Stimulated activated CD4-positive, alpha-beta T cell treated with anti-CD3 and anti-CD28 coated beads, Interleukin-1b, Interleukin-23, amount 100 ng/mL, for 4 hours (primary cell): Measurements from ENCODE around the gene LENG9.
A peak's percentile ranks its signal among the peaks of the same experiment; 100 is the strongest.
"Not testable (repeated sequence)": the region's sequence is repeated elsewhere in the genome, so short reads cannot be mapped to it uniquely, and the experiment has no call there.

ENCODE experiments used
- DNase-seq, 2 donors: peaks; one replicate each; pipeline ENCODE4 v3.0.0-alpha.2; 2020; ENCODE audit warnings: low read depth in 2 of 2

The LENG9 gene

DNA sequence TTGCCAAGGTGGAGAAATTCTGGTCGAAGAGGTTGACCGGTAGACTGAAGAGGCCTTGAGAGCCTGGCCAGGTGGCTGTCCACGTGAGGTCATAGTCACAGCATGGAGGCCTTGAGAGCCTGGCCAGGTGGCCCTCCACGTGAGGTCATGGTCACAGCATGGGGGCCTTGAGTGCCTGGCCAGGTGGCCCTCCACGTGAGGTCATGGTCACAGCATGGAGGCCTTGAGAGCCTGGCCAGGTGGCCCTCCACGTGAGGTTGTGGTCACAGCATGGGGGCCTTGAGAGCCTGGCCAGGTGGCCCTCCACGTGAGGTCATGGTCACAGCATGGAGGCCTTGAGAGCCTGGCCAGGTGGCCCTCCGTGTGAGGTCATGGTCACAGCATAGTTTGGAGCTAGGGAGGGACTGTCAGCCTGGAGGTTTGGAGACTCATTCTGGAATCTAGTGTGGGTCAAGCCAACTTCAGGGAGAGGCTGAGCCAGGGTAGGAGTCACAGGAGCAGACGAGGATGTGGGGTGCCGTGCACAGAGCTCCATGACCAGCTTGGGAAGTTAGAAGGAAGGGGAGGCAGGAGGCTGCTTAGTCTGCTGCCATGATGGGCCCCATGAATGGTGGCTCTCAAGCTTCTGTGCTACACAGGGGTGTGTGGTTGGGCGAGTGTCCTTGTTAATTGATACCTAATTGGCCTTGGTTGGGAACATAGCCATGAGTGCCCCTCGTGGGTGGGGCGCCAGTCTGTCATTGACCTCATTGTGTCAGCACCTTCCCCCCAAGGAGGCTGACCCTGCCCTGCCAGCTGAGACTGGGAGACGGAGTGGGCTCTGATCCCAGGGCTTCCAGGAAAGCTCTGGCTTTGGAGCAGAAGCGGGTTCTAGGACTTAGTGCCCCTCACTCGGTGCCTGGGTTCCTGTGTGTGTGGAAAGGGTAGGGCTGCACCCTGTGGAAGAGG is 4.0 kb downstream of the LENG9 start:
- no peak for DNase-seq

DNA sequence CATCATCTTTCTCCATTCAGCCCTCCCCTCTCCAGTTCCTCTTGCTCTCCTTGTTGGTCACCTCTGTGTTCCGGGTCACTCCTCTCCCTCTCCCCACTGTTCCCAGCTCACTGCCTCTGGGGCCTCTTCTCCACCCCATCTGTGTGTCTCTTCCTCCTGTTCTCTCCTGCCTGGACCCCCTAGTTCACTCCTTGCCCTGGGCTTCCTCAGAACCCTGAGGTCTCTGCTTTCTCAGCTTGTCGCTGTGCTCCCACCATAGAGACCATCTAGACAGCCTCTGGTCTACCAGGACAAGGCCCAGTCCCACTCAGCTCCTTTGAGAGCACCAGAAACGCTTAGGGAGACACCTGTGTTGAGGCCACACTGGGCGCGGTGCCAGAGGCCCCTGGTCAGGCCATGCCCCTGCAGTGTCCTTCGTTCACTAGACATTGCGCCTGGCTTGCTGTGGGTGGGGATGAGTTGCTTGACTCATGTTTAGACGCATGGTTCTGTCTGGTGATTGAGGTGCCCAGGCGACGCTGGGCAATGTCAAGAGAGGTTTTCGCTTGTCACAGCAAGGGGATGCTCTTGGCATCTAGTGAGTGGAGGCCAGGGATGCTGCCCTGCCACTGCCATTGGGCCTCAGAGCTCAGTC is 4.8 kb downstream of the LENG9 start:
- DNase-seq: no peak

DNA sequence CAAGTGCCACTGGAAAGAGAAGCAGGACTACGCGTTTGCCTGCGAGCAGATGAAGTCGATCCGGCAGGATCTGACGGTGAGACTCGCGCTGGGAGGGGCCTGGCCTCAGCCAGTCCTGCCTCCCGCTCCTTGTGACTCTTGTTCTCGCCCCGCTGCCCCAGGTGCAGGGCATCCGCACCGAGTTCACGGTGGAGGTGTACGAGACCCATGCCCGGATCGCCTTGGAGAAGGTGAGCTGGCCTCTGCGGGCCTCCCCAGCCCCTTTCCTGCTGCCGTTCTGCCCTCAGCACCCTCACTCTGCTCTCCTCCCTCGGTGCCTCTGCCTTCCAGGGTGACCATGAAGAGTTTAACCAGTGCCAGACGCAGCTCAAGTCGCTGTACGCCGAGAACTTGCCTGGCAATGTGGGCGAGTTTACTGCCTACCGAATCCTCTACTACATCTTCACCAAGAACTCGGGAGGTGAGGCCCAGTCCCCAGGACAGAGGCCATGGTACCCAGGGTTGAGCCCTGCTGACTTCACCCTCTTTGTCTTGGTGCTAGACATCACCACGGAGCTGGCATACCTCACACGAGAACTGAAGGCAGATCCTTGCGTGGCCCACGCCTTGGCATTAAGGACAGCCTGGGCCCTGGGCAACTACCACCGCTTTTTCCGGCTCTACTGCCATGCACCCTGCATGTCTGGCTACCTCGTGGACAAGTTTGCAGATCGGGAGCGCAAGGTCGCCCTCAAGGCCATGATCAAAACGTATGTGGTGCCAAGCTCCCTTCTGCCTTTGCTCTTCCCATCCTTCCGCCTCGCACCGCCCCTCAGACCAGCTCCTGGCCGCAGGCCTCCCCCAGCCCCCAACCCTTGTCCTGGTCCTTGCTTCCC is 5.6 kb downstream of the LENG9 start:
- DNase-seq: no peak

DNA sequence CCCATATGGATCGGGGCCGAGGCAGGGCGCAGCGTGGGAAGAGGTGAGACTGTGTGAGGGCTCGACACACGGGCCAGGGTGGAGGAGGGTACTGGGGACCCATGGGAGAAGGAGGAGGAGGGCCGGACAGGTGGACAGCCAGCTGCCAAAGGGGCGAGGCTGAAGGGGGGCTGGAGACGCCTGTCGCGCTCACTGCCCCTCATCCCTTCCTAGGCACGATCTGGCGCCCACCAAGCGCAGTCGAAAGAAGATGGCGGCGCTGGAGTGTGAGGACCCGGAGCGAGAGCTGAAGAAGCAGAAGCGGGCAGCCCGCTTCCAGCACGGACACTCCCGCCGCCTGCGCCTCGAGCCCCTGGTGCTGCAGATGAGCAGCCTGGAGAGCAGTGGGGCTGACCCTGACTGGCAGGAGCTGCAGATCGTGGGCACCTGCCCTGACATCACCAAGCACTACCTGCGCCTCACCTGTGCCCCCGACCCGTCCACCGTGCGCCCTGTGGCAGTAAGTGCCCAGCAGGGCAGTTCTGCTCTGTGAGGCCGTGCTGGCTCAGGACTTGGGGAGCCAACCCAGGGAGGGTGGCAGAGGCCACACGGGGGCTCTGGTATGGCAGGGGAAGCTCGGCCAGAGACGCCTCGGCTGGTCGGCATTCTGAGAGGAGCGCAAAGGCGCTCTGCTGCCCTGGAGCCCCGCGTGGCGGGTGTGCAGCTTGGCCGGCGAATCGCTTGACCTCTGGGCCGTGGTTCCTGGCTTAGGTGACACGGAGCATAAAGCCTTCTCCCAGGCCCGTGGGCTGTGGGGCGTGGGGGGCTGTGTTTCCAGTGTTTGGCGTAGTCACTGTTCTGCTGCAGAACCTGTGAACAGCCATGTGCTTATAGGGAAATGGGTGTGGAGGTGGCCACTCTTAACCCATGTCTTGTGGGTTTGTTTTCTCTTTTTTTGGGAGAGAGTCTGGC is 6.9 kb downstream of the LENG9 start:
- DNase-seq: no peak

DNA sequence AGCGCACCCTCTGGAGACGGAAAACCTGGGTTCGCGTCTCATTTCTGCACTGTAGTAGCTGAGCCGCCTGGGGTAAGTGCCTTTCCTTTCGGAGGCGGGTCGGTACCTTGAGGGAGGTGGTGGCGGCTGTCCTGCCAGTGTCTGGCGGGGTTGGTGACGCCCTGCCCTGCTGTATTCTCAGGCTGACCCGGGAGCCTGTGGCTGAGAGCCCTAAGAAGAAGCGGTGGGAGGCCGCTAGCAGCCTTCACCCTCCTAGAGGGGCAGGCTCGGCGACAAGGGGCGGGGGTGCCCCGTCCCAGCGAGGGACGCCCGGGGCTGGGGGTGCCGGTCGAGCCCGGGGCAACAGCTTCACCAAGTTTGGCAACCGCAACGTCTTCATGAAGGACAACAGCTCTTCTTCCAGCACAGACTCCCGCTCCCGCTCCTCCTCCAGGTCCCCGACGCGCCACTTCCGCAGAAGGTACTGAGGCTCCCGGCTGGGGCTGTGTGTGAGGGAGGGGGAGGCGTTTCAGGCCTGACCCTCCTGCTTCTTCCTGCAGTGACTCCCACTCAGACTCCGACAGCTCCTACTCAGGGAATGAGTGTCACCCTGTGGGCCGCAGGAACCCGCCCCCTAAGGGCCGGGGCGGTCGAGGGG is 7.7 kb downstream of the LENG9 start:
- no peak for DNase-seq

DNA sequence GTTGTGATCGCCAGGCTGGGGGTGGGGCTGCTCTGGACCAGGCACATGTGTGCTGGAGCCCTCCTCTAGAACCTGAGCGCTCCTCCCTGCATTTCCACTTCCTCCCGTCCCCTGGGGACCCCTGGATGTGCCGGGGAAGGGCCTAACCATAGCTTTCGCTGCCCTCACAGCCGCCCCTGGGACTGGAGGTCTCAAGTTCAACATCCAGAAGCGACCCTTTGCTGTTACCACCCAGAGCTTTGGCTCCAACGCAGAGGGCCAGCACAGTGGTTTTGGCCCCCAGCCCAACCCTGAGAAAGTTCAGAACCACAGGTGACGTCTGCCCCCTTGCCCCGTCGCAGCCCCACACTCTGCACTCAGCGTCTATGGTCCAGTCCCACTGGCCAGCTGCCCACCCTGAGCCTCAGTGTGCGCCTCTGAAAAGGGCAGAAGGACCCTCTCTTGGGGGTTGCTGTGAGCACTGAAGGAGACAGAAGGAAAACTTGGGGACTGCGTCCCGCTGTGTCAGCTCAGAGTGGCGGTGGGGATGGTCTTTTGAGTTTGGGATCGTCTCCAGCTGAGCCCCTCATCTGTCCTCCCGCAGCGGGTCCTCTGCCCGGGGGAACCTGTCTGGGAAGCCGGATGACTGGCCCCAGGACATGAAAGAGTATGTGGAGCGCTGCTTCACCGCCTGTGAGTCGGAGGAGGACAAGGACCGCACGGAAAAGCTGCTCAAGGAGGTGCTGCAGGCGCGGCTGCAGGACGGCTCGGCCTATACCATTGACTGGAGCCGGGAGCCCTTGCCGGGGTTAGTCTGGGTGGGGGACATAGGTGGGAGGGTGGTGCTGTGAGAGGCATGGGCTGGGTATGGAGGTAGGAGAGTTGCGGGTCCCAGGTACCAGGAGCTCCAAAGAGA is 8.6 kb downstream of the LENG9 start:
- no peak for DNase-seq

DNA sequence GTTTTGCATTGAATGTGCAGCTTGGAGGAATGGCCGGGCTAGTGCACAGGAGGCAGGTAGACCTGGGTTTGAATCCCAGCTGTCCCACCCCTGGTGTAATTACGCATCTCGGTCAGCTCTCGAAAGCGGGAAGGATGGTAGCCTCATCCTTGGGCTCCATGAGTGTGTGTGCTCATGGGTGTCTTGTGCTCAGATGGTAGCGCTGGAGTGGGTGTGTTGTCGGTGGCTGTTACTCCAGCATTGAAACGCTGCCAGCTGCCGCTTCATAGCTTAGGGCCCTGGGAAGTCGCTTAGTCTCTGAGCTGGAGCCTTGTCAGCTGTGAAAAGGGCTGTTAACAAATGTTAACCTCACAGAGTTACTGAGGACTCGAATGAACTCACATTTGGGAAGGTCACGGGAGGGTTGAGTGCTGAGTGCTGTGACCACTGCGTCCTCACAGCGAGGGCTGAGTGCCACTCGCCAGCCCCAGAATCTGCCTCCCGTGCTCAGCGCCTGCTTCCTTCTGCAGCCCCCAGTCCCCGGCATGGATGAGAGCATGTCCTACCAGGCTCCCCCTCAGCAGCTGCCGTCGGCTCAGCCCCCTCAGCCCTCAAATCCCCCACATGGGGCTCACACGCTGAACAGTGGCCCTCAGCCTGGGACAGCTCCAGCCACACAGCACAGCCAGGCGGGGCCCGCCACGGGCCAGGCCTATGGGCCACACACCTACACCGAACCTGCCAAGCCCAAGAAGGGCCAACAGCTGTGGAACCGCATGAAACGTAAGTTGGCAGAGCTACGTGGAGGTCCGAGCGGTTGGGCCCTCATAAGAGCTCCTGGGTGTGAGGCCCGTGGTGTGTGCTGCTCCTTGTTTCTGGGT is 9.4 kb downstream of the LENG9 start:
- DNase-seq: no peak

DNA sequence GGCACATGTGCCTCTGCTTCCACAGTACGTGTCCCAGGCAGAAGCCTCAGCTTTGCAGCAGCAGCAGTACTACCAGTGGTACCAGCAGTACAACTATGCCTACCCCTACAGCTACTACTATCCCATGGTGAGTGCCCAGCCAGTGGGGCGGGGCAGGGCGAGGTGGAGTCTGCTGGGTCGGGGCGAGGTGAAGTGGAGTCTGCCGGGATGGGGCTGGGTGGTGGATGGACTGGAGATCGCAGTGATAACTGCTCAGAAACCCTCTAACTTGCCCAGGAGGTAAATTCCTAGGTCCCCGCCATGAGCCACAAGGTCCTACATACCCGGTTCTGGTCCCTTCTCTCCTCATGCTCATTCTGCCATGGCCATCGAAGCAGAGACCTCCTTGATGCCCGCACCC is 11.0 kb downstream of the LENG9 start:
- DNase-seq: no peak

DNA sequence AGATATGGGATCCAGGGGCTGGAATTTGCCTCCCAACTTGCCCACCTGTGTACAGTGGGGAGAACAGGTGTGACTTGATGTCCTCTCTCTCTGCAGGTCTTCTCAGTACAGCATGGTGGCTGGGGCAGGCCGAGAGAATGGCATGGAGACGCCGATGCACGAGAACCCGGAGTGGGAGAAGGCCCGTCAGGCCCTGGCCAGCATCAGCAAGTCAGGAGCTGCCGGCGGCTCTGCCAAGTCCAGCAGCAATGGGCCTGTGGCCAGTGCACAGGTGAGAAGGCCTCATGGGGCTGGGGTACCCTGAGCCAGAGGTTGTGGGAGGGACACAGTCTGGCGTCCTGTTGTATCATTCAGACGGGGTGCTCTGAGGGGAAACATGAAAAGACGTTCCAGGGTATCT is 11.6 kb downstream of the LENG9 start:
- DNase-seq: no peak

DNA sequence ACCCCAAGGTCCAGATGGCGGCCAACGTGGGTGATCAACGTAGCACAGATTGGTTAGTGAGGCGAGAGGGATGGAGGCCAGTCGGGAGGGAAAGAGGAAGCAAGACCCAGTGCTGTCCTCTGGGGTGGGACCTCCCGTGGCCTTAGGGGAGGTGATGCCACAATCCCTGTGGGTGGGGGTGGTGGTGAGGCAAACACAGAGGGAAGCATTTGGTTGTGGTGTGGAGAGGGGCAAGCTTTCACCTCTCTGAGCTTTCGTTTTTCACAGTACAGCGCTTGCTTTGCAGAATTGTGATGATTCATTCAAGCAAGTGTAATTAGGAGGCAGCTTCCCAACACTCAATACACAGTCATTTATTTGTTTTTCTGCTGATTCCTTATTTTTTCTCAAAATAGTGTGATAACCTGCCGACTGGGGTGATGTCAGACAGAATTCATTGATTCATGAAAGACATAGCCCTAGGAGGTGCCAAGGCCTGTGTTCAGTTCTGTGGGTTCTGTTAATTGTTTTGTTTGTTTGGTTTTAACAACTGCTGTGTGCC is 12.2 kb downstream of the LENG9 start:
- DNase-seq: no peak

DNA sequence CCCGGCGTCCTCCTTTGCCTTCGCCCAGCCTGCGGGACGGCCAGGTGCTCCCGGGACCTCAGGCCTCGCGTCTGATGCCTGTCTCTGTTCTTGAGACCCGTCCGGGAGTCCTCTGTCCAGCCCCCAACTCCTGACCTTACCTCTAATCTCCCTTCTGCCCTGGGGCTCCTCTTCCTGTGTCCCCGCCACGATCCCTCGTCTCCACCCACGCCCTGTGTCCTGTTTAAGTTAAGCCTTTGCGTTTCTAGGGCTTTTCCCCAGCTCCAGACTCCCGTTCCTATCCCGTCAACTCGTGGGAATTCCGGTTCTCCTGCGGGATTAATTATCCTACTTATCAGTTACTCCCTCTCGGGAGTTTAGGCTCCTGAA is 13.9 kb downstream of the LENG9 start:
- DNase-seq: no peak

DNA sequence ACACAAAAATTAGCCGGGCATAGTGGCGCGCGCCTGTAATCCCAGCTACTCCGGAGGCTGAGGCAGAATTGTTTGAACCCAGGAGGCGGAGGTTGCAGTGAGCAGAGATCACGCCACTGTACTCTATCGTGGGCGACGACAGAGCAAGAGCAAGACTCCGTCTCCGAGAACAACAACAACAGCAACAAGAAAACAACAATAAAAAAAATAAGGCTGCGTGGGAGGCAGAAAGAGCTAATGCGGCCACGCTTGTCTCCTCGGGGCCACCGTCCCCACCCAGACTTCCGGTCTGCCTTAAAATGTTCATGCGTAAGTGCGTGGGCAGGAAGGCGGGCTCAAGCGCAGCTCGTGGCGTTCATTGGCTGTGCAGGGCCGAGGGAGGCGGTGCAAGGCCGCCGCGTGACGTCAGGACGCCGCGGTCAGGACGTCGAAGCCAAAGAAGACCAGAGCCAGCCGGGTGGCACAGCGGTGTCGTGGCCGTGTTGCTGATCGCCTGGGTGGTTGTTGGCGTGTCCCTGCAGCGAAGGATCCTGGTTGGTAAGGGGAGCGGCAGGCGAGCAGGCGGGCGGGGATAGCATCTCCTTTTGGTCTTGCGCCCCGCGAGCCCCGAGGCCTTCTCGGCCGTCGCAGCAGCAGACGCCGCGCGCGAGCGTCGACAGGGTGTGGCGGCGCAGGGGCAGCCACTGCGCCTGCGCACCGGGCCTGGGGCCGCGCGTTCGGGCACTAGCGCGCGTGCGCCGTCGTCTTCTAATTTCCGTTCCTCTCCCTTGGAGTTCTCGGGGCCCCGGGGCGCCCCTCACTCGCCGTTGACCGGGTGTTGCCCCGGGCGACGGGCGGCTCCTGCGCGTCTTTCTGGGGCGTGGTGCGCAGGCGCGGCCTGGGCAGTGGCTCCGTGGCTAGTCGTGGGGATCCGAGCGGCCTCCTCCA is 14.5 kb downstream of the LENG9 start, which contains the start of gene LENG8:
Gene LENG8, plus strand, starts transcription at position 426 of the 927 bp plus-strand sequence. CDS start 2,146 bp downstream, outside the sequence.
- DNase-seq: peak; percentile 93 to 94

DNA sequence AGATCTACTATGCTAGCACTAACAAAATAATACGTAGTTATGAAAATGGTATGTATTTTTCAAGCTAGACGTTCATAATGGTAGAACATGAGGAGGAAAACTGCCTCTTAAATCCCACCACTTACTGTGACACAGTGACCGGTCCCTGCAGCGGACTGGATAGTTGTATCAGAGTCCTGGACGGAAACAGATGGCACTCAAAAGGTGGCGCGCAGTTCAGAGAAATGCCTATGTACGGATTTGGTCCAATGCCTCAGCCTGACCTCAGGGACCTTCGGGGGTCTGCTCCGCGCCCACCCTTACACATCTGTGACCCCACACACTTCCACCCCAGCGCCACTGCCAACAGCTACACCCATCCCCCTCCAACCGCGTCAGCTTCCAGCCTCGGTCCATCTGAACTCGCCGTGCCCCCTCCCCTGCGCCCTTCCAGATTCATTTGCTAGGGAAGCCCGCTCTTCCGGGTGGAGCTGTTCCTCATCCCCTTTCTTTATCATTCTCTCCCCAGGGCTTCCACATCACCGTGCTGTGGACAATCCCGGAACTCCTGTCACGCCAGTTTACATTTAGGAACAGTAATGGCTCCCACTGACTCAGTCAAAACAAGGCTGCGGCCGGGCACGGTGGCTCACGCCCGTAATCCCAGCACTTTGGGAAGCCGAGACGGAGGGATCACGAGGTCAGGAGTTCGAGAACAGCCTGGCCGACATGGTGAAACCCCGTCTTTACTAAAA is 15.4 kb downstream of the LENG9 start:
- peak in 1 of 2 donors; percentile 34 for DNase-seq

DNA sequence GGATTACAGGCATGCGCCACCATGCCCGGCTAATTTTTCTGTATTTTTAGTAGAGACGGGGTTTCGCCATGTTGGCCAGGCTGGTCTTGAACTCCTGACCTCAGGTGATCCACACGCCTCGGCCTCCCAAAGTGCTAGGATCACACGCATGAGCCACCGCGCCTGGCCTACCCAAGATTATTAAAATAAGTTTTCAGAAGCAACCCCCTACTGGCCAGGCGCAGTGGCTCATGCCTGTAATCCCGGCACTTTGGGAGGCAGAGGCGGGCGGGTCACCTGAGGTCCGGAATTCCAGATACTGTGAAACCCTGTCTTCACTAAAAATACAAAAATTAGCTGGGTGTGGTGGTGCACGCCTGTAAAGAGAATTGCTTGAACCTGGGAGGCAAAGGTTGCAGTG is 17.2 kb downstream of the LENG9 start:
- DNase-seq: not testable (repeated sequence)

DNA sequence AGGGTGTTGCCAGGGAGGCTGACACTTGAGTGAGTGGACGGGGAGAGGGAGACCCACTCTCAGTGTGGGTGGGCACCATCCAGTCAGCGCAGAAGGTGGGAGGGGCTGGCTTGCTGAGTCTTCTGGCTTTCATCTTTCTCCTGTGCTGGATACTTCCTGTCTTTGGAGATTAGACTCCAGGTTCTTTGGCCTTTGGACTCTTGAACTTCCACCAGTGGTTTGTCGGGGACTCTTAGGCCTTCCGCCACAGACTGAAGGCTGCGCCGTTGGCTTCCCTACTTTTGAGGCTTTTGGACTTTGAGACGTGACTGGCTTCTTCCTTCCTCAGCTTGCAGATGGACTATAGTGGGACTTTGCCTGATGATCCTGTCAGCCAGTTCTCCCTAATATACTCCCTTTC is 18.8 kb downstream of the LENG9 start:
- no peak for DNase-seq

DNA sequence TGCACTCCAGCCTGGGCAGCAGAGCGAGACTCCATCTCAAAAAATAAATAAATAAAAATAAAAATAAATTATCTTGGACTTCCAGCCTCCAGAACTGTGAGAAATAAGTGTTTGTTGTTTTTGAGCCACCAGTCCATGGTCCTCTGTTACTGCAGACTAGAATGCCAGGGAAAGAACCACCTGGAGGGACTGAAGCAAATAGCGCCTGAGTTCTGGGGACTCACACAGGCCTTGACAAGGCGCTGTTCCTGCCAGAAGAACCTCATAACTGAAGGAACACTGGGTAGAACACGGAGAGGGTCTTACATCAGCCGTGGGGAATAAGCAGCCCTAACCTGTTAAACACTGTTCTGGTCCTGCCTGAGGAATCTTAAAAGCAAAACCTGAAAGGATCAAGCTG is 22.9 kb downstream of the LENG9 start:
- DNase-seq: no peak
